GM21825 (cell line): Measurements from ENCODE around the gene CNTF.
"Not testable (repeated sequence)": the region's sequence is repeated elsewhere in the genome, so short reads cannot be mapped to it uniquely, and the experiment has no call there.

Source experiments
- ATAC-seq: cut with Tn5 transposase; IDR thresholded peaks from one replicate; pipeline ENCODE4 v1.9.1; 2021; ENCODE audit warnings: mild to moderate bottlenecking, moderate library complexity; ENCODE audit not compliant: unreplicated experiment

The CNTF gene

GRCh38 chr11:58622344-58622743 lies at the start of gene CNTF:
Gene CNTF (plus strand): TSS chr11:58622665. CDS start chr11:58622753, 88 bp downstream.
- no peak for ATAC-seq

DNA sequence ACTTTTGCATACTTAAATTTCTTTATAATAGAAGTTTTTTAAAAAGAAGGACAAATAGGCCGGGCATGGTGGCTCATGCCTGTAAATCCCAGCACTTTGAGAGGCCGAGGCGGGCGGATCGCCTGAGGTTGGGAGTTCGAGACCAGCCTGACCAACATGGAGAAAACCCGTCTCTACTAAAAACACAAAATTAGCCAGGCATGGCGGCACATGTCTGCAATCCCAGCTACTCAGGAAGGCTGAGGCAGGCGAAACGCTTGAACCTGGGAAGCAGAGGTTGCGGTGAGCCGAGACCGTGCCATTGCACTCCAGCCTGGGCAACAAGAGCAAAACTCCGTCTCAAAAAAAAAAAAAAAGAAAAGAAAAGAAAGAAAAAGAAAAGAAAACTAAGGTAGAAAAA lies 49.6 kb upstream of the CNTF start:
- not testable (repeated sequence) for ATAC-seq

GRCh38 chr11:58573451-58574104 lies 48.9 kb upstream of the CNTF start:
- ATAC-seq: peak; percentile 21

DNA sequence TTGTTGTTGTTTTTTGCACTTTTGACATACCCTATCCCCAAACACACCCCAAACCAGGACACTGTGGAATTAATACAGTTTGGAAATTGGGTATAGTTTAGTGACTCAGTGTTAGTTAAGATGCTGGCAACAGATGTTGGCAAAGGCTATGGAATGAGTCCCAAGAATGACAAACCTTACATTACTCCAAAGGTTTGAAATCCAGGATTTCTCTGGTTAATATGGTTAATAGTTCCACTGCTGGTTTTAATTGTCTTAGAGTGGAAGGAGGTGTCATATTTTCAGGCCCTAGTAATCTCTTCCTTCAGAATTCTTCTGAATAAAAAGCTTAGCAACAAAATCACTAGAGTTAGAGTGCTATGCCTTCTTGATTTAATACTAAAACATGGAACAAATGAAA lies 47.6 kb upstream of the CNTF start:
- ATAC-seq: no peak

- ATAC-seq: no peak
Measured at GRCh38 chr11:58575377-58576020, 47.0 kb upstream of the CNTF start, which contains the start of gene LPXN. Gene LPXN (minus strand): TSS chr11:58575856. CDS start chr11:58575772, 84 bp downstream.

- ATAC-seq: no peak
Measured at GRCh38 chr11:58576887-58577471, 45.5 kb upstream of the CNTF start.

GRCh38 chr11:58577555-58578135 lies 44.8 kb upstream of the CNTF start:
- peak; percentile 45 for ATAC-seq

DNA sequence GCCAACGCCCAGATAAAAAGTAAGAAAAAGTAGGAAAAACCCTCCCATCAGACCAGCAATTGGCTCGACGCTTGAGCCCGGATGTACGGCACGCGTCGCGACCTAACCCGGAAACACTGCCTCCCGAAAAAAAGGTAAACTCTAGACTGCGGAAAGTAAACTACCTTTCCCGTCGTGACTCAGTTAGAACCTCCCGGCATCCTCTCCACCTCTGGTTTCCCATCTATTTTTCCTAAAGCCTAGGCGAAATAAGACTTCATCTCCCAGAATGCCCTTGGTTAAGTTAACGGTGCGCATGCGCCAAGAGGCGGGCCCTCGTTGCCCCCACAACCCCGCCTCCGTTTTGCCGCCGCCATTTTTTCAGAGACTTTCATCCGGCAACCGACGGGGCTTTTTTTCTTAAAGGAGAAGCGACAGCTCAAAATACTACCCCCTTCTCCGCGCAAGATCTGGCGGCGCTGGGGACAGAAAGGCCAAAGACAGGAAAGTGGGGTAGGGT lies 44.3 kb upstream of the CNTF start:
- ATAC-seq: no peak

- ATAC-seq: peak; percentile 38
Measured at GRCh38 chr11:58578635-58579191, 43.8 kb upstream of the CNTF start, which contains the start of gene ZFP91. Gene ZFP91 (plus strand): TSS chr11:58579063. CDS start chr11:58579282, 219 bp downstream.

- ATAC-seq: peak; percentile 35
Measured at GRCh38 chr11:58579192-58580129, 43.0 kb upstream of the CNTF start.

DNA sequence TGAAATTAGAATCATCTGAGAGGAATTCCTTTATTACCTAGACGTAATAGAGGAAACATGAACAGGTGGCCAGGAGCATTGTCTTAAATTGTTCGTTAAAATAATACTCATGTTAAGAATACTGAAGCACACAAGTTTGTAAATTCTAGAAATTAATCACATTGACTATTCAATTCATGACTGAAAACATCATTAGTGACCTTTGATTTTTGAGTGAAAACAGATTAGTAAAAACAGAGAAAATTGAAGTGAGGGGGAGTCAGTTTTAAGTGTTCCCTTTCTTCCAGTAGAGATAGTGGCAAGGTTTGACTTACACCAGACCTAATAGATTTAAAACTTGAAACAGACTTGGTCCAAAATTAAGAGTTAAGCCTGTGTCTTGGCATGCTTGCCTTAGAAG lies 42.2 kb upstream of the CNTF start:
- no peak for ATAC-seq

- no peak for ATAC-seq
Measured at GRCh38 chr11:58582437-58582836, 40.0 kb upstream of the CNTF start.

- ATAC-seq: no peak
Measured at GRCh38 chr11:58586998-58587397, 35.5 kb upstream of the CNTF start.

GRCh38 chr11:58591659-58592058 lies 30.8 kb upstream of the CNTF start:
- no peak for ATAC-seq

DNA sequence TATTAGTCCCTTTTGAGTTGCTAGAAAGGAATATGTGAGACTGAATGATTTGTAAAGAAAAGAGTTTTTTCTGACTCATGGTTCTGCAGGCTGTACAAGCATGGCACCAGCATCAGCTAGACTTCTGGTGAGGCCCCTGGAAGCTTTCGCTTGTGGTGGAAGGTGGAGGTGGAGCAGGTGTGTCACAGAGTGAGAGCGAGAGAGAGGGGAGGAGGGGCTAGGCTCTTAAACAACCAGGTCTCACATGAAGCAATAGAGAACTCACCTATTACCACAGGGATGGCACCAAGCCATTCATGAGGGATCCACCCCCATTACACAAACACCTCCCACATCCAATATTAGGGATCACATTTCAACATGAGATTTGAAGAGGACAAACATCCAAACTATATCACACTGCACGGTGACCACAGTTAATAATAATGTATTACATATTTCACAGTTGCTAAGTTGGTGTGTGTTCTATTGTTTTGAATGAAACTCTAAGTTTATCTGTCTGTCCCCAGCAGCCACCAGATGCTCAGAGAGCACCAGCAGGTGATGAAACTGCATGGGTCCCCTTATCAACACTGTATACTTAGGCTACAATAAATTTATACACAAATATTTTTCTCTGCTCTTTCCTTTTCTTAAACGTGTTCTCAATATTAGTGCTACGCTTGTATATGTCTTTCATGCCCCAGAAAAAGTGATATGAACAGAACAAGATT lies 29.5 kb upstream of the CNTF start:
- ATAC-seq: no peak

DNA sequence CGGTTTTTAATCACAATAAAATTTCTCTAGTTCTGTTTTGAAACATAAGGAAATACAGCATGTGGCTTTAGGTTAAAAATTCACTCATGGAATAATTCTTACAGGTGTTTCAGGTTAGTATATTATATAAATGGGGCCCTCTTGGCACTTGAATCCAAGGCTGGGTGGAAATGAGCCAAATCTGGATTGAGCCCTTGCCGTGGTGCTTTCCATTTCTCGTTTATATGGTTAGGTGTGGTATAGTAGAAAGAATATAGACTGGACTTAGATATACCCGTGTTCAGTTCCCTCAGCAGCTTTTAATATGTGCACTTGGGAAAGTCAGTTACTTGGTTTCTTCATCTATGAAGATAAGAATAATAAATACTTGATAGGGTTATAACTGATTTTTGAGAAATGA lies 27.6 kb upstream of the CNTF start:
- ATAC-seq: no peak

- no peak for ATAC-seq
Measured at GRCh38 chr11:58596621-58597020, 25.8 kb upstream of the CNTF start.

GRCh38 chr11:58597486-58598144 lies 24.9 kb upstream of the CNTF start:
- ATAC-seq: no peak

- ATAC-seq: no peak
Measured at GRCh38 chr11:58600510-58600909, 22.0 kb upstream of the CNTF start.
